Fibroblast of lung (primary cell): ENCODE results near the gene VIPR2. TPM values are rescaled to one million over a fixed set of nuclear protein-coding genes. Genes with fewer than 3 reads are reported as not detected.
"Not testable (repeated sequence)": the region's sequence is repeated elsewhere in the genome, so short reads cannot be mapped to it uniquely, and the experiment has no call there.

Experiments
- DNase-seq, 2 donors: peaks; one replicate each; pipeline versions ENCODE4 v3.0.0 to v3.0.0-alpha.2; 2010; ENCODE audit warnings: low read depth in 2 of 2
- H2AFZ ChIP-seq: 2 replicates; pipeline ENCODE4 v1.5.1; 2012; ENCODE audit warnings: low read length, control low read depth, inconsistent platforms
- H3K27ac ChIP-seq: 2 replicates; pipeline ENCODE4 v1.5.1; 2011; ENCODE audit warnings: low read length, control low read depth; ENCODE audit not compliant: insufficient read depth
- H3K27me3 ChIP-seq: 2 replicates; pipeline ENCODE4 v1.5.1; 2011; ENCODE audit warnings: mild to moderate bottlenecking, low read length; ENCODE audit not compliant: control insufficient read depth, insufficient read depth
- H3K36me3 ChIP-seq: 2 replicates; pipeline ENCODE4 v1.5.1; 2011; ENCODE audit warnings: low read length; ENCODE audit not compliant: control insufficient read depth, insufficient read depth
- H3K4me1 ChIP-seq: 2 replicates; pipeline ENCODE4 v1.5.1; 2011; ENCODE audit warnings: low read length; ENCODE audit not compliant: control insufficient read depth, insufficient read depth; ENCODE audit errors: extremely low read depth
- H3K4me2 ChIP-seq: 2 replicates; pipeline ENCODE4 v1.5.1; 2011; ENCODE audit warnings: low read length, control low read depth; ENCODE audit not compliant: insufficient read depth; ENCODE audit errors: extremely low read depth
- H3K4me3 ChIP-seq, 4 experiments: fragments of 200-600 bp in 1 of 4; sonication (generic) in 1 of 4; replicated peaks in 1 of 4; 2 replicates each; pipeline ENCODE4 v1.5.1; 2011 to 2016; ENCODE audit warnings: low read length in 4 of 4, low read depth in 3 of 4, mild to moderate bottlenecking in 3 of 4, control low read depth in 2 of 4, inconsistent platforms in 1 of 4, mixed read lengths in 1 of 4; ENCODE audit not compliant: insufficient read depth in 1 of 4; ENCODE audit errors: control extremely low read depth in 1 of 4
- H3K79me2 ChIP-seq: 2 replicates; pipeline ENCODE4 v1.5.1; 2012; ENCODE audit warnings: mild to moderate bottlenecking, low read length, inconsistent platforms; ENCODE audit not compliant: control insufficient read depth, insufficient read depth
- H3K9ac ChIP-seq: 2 replicates; pipeline ENCODE4 v1.5.1; 2011; ENCODE audit warnings: mild to moderate bottlenecking, low read length, control low read depth; ENCODE audit not compliant: insufficient read depth
- H3K9me3 ChIP-seq: 2 replicates; pipeline ENCODE4 v1.5.1; 2012; ENCODE audit warnings: low read depth, low read length; ENCODE audit not compliant: control insufficient read depth, insufficient read depth
- H4K20me1 ChIP-seq: 2 replicates; pipeline ENCODE4 v1.5.1; 2011; ENCODE audit warnings: low read length; ENCODE audit not compliant: control insufficient read depth, insufficient read depth; ENCODE audit errors: extremely low read depth
- EZH2 ChIP-seq: IDR thresholded peaks from 2 replicates; pipeline ENCODE4 v1.5.1; 2012; ENCODE audit warnings: low read length, control low read depth, mild to moderate bottlenecking; ENCODE audit errors: missing control alignments
- polyA plus RNA-seq, 2 donors: library from polyadenylated mRNA; depleted of rRNA in 1 of 2; stranded (reverse) in 1 of 2; unstranded in 1 of 2; fragments of >200 nt; gene quantifications; 2 replicates each; pipeline ENCODE4 v1.2.1, GENCODE V29; 2011 to 2012; ENCODE audit warnings: missing spikeins in 1 of 2
- total RNA-seq: library from RNA; depleted of rRNA; stranded (reverse); fragments of >200 nt; gene quantifications from 2 replicates; pipeline ENCODE4 v1.2.1, GENCODE V29; 2014
- TF ChIP-seq, protein P1 (sequence below), 2 donors: IDR thresholded peaks in 1 of 2; conservative IDR thresholded peaks in 1 of 2; 1 replicate in 1 of 2; 2 replicates in 1 of 2; pipeline ENCODE4 v1.5.1; 2011 to 2012; ENCODE audit warnings: low read length in 2 of 2, control low read depth in 1 of 2, inconsistent platforms in 1 of 2, low read depth in 1 of 2, mild to moderate bottlenecking in 1 of 2

VIPR2 gene
- total and polyA plus RNA-seq, 2 donors (not counting 1 experiment from before 2014, with no cell fraction given): not detected

DNA sequence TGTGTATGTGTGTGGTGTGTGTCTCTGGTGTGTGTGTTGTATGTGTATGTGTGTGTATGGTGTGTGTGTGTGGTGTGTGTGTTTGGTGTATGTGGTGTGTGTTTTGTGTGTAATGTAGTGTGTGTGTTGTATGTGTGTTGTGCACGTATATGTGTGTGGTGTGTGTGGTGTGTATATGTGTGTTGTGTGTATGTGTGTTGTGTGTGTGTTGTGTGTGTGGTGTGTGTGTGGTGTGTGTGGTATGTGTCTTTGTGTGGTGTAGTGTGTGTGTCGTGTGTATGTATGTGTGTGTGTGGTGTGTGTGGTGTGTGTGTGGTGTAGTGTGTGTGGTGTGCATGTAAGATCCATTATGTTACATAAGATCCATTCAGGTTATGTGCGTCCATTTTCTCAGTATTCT, 21.9 kb upstream of the VIPR2 start:
- no peak overlapping the region for H3K27ac ChIP-seq
- H3K36me3 ChIP-seq: no peaks in the 10 kb centered on the region
- H3K27me3 ChIP-seq: no peaks in the 10 kb centered on the region
- H3K9me3 ChIP-seq: peaks cover 2% of the 10 kb centered on the region
- no peaks in the 10 kb centered on the region for H4K20me1 ChIP-seq
- H3K4me2 ChIP-seq: no peak overlapping the region
- H3K4me3 ChIP-seq: no peak overlapping the region
- H3K9ac ChIP-seq: no peak overlapping the region
- no peak for TF ChIP-seq EZH2
- TF ChIP-seq, protein P1, sequence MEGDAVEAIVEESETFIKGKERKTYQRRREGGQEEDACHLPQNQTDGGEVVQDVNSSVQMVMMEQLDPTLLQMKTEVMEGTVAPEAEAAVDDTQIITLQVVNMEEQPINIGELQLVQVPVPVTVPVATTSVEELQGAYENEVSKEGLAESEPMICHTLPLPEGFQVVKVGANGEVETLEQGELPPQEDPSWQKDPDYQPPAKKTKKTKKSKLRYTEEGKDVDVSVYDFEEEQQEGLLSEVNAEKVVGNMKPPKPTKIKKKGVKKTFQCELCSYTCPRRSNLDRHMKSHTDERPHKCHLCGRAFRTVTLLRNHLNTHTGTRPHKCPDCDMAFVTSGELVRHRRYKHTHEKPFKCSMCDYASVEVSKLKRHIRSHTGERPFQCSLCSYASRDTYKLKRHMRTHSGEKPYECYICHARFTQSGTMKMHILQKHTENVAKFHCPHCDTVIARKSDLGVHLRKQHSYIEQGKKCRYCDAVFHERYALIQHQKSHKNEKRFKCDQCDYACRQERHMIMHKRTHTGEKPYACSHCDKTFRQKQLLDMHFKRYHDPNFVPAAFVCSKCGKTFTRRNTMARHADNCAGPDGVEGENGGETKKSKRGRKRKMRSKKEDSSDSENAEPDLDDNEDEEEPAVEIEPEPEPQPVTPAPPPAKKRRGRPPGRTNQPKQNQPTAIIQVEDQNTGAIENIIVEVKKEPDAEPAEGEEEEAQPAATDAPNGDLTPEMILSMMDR (conservative IDR thresholded peaks at IDR 0.05 in 1 of 2, IDR thresholded peaks at IDR 0.05 in 1 of 2; ENCODE audit: low read depth in 1 of 2, low read length in 2 of 2): no peak
- no peak overlapping the region for H2AFZ ChIP-seq
- no peaks in the 10 kb centered on the region for H3K4me1 ChIP-seq
- no peak for DNase-seq
- no peaks in the 10 kb centered on the region for H3K79me2 ChIP-seq

DNA sequence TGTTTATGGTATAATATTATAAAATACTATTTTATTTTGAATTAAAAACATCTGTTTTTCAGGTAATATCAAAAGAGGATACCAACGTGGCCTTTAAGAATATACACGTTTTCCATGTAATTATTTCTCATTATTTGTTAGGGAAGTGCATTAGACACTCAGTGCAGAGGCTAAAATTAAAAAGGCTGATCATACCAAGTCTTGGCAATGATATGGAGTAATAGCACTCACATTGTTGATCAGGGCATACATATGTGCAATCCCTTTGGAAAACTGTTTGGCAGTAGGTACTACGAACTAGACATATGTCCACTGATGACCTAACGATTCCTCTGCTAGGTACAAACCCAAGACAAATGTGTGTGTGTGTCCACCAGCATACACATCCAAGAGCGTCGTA, 20.7 kb upstream of the VIPR2 start:
- no peak for DNase-seq
- no peak for TF ChIP-seq EZH2
- TF ChIP-seq, protein P1 (conservative IDR thresholded peaks at IDR 0.05 in 1 of 2, IDR thresholded peaks at IDR 0.05 in 1 of 2; ENCODE audit: low read depth in 1 of 2, low read length in 2 of 2): no peak
- H2AFZ ChIP-seq: no peak overlapping the region
- H3K4me3 ChIP-seq: no peak overlapping the region
- H3K79me2 ChIP-seq: no peaks in the 10 kb centered on the region
- H3K27ac ChIP-seq: no peak overlapping the region
- H3K27me3 ChIP-seq: no peaks in the 10 kb centered on the region
- H3K4me2 ChIP-seq: no peak overlapping the region
- no peaks in the 10 kb centered on the region for H4K20me1 ChIP-seq
- no peaks in the 10 kb centered on the region for H3K36me3 ChIP-seq
- peaks cover 2% of the 10 kb centered on the region for H3K9me3 ChIP-seq
- H3K4me1 ChIP-seq: no peaks in the 10 kb centered on the region
- no peak overlapping the region for H3K9ac ChIP-seq

DNA sequence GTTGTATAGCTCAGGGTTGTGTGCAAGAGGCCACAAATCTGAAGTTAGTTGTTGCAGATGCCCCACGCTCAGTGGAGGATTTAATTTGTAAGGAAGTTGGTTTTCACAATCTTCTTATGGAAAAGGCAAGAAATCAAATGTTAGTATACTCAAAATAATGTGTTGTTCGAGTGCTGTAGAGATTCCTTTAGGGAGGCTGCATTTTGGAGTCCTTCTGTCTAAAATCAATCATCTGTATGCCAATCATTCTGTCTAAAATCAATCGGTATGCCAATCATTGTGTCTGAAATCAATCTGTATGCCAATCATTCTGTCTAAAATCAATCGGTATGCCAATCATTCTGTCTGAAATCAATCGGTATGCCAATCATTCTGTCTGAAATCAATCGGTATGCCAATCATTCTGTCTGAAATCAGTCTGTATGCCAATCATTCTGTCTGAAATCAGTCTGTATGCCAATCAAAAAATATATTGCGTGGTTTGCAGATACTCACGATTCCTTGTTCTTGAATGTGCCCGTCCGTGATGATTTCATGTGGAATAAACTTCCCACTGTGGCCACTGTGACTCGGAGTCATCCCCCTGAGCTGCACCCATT, 19.1 kb upstream of the VIPR2 start:
- not testable (repeated sequence) for H3K4me1 ChIP-seq, DNase-seq

DNA sequence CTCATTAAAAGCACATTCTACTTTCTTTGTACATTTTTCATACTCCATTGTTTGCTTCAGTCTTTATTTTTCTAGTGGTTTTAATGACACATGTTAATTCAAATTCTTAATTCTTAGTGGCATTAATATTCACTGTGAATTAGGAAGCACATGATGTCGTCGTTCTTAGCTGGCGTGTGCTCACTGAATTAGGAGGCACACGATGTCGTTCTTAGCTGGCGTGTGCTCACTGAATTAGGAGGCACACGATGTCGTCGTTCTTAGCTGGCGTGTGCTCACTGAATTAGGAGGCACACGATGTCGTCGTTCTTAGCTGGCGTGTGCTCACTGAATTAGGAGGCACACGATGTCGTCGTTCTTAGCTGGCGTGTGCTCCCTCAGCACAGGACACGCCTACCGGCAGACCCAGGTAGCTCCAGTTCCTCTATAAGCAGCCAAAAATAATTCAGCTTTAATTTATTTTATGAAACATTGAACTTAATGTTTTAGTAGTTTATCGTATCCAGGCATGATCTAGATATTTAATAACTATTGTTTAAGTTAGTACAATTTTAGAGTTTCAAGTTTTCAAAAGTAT, 17.5 kb upstream of the VIPR2 start:
- not testable (repeated sequence) for H3K27me3 ChIP-seq, H3K9me3 ChIP-seq, H3K27ac ChIP-seq, H3K79me2 ChIP-seq, H3K4me3 ChIP-seq, DNase-seq, H3K9ac ChIP-seq, H3K4me1 ChIP-seq, H3K4me2 ChIP-seq, H2AFZ ChIP-seq, H3K36me3 ChIP-seq, H4K20me1 ChIP-seq

More for the DNA sequence above, 19.1 kb upstream of the VIPR2 start:
- not testable (repeated sequence) for H2AFZ ChIP-seq, H3K79me2 ChIP-seq, H3K4me2 ChIP-seq, H3K27me3 ChIP-seq, H4K20me1 ChIP-seq, H3K4me3 ChIP-seq, H3K27ac ChIP-seq, H3K36me3 ChIP-seq, H3K9me3 ChIP-seq, H3K9ac ChIP-seq
